ENCODE results near the gene MEI4. TPM values are rescaled to one million over a fixed set of nuclear protein-coding genes. Genes with fewer than 3 reads are reported as not detected.
A peak's percentile ranks its signal among the peaks of the same experiment; 100 is the strongest.
"Not testable (repeated sequence)": the region's sequence is repeated elsewhere in the genome, so short reads cannot be mapped to it uniquely, and the experiment has no call there.

MEI4 gene
- total RNA-seq, 4 donors from 2014 or later, result not detected

DNA sequence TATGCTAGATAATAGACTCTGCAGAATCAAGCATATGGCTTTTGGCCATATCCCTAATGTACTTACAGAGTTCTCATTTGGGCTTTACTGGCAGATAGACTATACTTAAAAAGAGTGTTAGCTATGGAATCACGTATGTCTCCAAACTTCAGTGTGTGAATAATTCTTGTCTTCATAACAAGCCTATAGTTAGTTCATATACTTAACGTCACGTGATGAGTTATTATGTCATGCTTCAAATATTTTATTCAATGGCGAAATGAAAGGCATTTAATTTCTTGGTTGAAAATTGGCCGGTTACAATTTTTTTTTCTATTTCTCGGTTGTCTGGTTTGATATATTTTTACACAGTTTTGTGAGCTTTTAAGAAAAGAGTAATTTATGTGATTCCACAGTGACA, 62.7 kb downstream of the MEI4 start:
- Histone ChIP-seq H3K36me3 (no peaks in the 10 kb centered on the region), H3K9me3 (no peaks in the 10 kb centered on the region), H3K27ac (no peak overlapping the region), H3K4me3 (no peak overlapping the region), H3K4me1 (no peaks in the 10 kb centered on the region), H3K27me3 (no peaks in the 10 kb centered on the region)
- intact Hi-C loops (cut with DNase I), result no loop called here
- DNase-seq, result no peak
- WGBS, 2 donors, result 77 to 80% methylated on average over 6 of the region's 6 CpGs
- TF ChIP-seq, protein P1, sequence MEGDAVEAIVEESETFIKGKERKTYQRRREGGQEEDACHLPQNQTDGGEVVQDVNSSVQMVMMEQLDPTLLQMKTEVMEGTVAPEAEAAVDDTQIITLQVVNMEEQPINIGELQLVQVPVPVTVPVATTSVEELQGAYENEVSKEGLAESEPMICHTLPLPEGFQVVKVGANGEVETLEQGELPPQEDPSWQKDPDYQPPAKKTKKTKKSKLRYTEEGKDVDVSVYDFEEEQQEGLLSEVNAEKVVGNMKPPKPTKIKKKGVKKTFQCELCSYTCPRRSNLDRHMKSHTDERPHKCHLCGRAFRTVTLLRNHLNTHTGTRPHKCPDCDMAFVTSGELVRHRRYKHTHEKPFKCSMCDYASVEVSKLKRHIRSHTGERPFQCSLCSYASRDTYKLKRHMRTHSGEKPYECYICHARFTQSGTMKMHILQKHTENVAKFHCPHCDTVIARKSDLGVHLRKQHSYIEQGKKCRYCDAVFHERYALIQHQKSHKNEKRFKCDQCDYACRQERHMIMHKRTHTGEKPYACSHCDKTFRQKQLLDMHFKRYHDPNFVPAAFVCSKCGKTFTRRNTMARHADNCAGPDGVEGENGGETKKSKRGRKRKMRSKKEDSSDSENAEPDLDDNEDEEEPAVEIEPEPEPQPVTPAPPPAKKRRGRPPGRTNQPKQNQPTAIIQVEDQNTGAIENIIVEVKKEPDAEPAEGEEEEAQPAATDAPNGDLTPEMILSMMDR (IDR thresholded peaks at IDR 0.05), result no peak
- TF ChIP-seq POLR2A (IDR thresholded peaks at IDR 0.05), result no peak

- WGBS, 2 donors, result 59 to 61% methylated on average over 1 of the region's 1 CpG
- TF ChIP-seq, protein P1 (IDR thresholded peaks at IDR 0.05), result no peak
- no peak for TF ChIP-seq POLR2A (IDR thresholded peaks at IDR 0.05)
These were observed 63.5 kb downstream of the MEI4 start for GRCh38 chr6:77716311-77716710.

DNA sequence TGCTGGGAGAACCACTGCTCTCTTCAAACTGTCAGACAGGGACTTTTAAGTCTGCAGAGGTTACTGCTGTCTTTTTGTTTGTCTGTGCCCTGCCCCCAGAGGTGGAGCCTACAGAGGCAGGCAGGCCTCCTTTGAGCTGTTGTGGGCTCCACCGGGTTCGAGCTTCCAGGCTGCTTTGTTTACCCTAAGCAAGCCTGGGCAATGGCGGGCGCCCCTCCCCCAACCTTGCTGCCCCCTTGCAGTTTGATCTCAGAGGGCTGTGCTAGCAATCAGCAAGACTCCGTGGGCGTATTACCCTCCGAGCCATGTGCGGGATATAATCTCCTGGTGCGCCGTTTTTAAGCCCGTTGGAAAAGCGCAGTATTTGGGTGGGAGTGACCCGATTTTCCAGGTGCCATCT, 83.2 kb downstream of the MEI4 start:
- H3K27ac ChIP-seq; intact Hi-C loops (cut with DNase I); H3K27me3 ChIP-seq; H3K4me1 ChIP-seq; H3K9me3 ChIP-seq; H3K36me3 ChIP-seq; H3K4me3 ChIP-seq; DNase-seq: not testable (repeated sequence)
- WGBS, 2 donors, result 65 to 90% methylated on average over 4 of the region's 13 CpGs

More at GRCh38 chr6:77716311-77716710, 63.5 kb downstream of the MEI4 start:
- no peak overlapping the region for H3K27ac ChIP-seq
- no peaks in the 10 kb centered on the region for H3K4me1 ChIP-seq
- no peak overlapping the region for H3K4me3 ChIP-seq
- no peaks in the 10 kb centered on the region for H3K27me3 ChIP-seq
- H3K9me3 ChIP-seq, result no peaks in the 10 kb centered on the region
- intact Hi-C loops (cut with DNase I), result no loop called here
- DNase-seq, result no peak
- H3K36me3 ChIP-seq, result no peaks in the 10 kb centered on the region

- no peak for TF ChIP-seq POLR2A (IDR thresholded peaks at IDR 0.05)
- TF ChIP-seq, protein P1 (IDR thresholded peaks at IDR 0.05), result peak in 4 of 6 experiments; percentile 20 to 49 (median 32)
- WGBS, 2 donors, result 0 to 14% methylated on average over 1 of the region's 1 CpG
- Histone ChIP-seq H3K9me3 (no peaks in the 10 kb centered on the region), H3K27ac (no peak overlapping the region), H3K36me3 (no peaks in the 10 kb centered on the region), H3K4me3 (no peak overlapping the region), H3K4me1 (no peaks in the 10 kb centered on the region), H3K27me3 (no peaks in the 10 kb centered on the region)
- intact Hi-C loops (cut with DNase I), result no loop called here
- no peak for DNase-seq
These were observed 87.5 kb downstream of the MEI4 start for GRCh38 chr6:77740380-77740779.

GRCh38 chr6:77752156-77752555, 99.3 kb downstream of the MEI4 start:
- DNase-seq; intact Hi-C loops (cut with DNase I); H3K4me3 ChIP-seq; H3K27ac ChIP-seq; H3K36me3 ChIP-seq; H3K4me1 ChIP-seq; H3K9me3 ChIP-seq; H3K27me3 ChIP-seq: not testable (repeated sequence)
- WGBS, 2 donors, result 27 to 29% methylated on average over 1 of the region's 1 CpG

DNA sequence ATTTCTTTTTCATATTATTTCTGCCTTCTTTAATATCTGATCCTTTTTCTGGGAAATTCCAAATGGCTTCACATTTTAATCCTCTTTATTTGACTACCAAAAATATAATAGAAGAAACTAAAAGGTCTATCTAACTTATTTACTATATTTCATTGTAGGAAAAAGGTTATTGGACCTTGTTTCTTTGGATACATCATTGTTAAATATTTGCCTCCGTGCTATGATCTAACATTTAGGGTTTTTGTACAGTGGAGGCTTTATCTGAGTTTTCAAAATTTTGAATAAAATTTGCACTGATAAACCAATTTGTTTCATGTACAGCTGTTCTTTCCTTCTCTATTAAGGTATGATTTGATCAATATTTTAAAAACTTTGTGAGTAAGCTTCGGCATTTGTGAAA, 109.5 kb downstream of the MEI4 start:
- no peak for DNase-seq
- peaks cover 0 to 5% (median 0%) of the 10 kb centered on the region in 3 donors for H3K9me3 ChIP-seq
- no peaks in the 10 kb centered on the region for H3K4me1 ChIP-seq
- WGBS, 2 donors, result 71 to 83% methylated on average over 2 of the region's 2 CpGs
- H3K4me3 ChIP-seq, result no peak overlapping the region
- intact Hi-C loops (cut with DNase I), result no loop called here
- H3K27me3 ChIP-seq, result no peaks in the 10 kb centered on the region
- H3K36me3 ChIP-seq, result no peaks in the 10 kb centered on the region
- no peak overlapping the region for H3K27ac ChIP-seq
- TF ChIP-seq, protein P1 (IDR thresholded peaks at IDR 0.05), result no peak
- no peak for TF ChIP-seq POLR2A (IDR thresholded peaks at IDR 0.05)

All from esophagus squamous epithelium (tissue), 5 donors.